CD4-positive, alpha-beta T cell treated with Interleukin-4 for 1 hour (primary cell): Measurements from ENCODE around the gene ODAM.
"Not testable (repeated sequence)": the region's sequence is repeated elsewhere in the genome, so short reads cannot be mapped to it uniquely, and the experiment has no call there.

Source experiments
- DNase-seq, 2 donors: peaks; one replicate each; pipeline ENCODE4 v3.0.0-alpha.2; 2020 to 2022

Gene ODAM

DNA sequence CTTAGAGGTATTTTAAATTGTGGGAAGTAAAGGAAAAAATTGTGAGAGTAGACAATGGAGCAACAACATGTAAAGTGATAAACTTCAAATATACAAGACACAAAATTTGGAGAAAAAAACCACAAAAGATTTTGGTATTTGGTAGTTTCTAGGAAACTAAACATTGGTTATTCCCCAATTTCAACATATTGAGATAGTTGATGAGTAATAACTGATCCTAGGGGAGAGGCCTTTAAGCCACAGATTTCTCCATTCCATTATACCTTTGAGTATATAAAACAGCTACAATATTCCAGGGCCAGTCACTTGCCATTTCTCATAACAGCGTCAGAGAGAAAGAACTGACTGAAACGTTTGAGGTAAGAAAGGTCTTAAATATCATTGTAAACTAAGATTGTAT, 30.3 kb downstream of the ODAM start, which contains the start of gene FDCSP:
FDCSP (plus strand) TSS at position 301 of the 400 bp plus-strand sequence. CDS start 5,071 bp downstream, outside the sequence.
- DNase-seq, result no peak

GRCh38 chr4:70236125-70236524, 40.6 kb downstream of the ODAM start:
- no peak for DNase-seq

DNA sequence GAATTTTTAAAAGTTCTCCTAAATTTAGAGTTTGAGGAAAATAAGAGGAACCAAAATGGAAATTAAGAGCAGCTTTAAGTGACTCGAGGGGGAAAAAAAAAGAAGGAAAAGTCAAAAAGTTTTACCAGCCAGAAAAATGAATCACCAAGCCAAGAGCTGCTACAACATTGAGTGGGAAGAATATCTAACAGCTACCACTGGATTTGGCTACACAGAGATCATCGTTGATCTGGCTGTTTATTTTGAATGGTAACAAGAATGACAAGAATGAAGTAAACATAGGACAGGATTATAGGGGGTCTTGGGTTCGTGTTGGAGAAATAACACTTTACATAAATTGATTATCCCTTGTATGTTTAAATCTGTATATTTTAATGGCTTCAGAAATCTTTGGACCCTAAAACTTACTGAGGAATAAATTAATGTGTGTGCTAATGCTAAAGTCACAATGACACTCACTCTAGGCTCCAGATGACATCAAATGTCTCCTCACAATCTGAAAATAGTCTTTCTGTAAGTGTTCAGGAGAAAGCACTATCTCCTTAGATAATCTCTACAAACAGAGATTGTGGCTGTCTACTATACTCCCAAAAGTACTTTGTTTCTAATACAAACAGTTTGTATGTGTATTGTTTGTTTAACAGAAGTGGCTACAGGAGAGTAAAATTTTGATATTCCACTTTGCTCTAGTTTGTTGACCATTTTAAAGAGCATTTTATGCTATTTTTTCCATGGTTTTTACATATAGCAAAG, 43.8 kb downstream of the ODAM start:
- no peak for DNase-seq

DNA sequence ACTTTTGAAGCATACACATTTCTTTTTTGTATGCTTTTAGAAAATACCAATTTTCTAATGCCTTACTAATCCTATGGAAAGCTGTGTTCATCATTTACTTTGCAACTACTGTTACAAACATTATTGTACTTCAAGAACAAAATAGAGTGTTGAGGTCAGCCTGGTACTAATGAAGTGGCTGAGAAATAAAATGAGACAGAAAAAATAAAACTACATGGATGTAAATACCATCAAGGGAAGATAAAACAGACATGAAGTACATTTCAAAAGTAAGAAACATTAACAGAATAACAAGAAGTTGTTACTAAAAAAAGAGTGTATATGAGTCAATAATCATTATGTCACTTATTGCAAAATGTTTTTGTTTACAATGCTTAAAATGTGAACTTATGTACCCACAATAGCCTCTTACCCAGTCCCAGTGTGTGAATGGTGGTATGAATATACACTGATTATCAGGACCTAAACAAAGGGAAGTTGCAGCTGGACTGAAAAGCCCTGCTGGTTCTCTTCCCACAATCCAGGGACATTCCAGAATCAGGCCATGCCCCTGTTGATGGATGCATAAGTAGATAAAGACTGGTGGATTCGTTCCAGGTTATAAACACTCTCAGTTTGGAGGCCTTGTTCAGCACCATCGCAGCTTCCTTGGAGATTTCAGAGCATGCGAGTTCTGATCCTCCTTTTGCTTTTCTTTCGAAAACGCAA, 44.5 kb downstream of the ODAM start:
- DNase-seq, result no peak

DNA sequence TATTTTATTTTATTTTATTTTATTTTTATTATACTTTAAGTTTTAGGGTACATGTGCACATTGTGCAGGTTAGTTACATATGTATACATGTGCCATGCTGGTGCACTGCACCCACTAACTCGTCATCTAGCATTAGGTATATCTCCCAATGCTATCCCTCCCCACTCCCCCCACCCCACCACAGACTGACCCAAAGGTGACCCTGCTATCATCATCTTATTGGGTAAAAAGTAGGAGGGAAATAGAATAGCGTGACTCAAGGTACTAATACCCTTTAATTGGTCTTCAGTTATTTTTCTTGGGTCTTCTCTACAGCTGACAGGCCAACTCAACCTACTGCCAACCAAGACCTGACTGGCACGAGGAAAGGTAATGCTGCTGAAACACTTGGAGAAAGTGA, 46.8 kb downstream of the ODAM start, which contains the start of gene CSN3:
CSN3 (plus strand) TSS at position 301 of the 400 bp plus-strand sequence. CDS start 2,223 bp downstream, outside the sequence.
- not testable (repeated sequence) for DNase-seq

DNA sequence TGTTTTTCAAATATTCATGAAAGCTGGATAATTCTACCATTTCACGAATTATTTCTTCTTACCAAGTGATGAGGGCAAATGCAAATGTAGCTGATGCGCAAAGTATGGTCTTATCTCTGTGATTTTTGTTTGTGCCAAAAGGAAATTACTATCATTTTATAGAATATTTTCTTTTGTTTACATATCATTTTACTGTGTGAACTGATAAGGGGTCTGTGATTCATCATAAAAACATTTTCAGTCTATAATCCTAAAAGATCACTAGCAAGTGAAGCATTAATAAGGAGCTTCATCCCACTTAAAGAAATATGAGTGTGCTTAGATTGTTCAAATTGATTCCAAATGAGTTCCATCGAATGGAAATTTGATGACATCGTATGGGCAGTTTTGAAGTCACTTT, 47.6 kb downstream of the ODAM start:
- no peak for DNase-seq

DNA sequence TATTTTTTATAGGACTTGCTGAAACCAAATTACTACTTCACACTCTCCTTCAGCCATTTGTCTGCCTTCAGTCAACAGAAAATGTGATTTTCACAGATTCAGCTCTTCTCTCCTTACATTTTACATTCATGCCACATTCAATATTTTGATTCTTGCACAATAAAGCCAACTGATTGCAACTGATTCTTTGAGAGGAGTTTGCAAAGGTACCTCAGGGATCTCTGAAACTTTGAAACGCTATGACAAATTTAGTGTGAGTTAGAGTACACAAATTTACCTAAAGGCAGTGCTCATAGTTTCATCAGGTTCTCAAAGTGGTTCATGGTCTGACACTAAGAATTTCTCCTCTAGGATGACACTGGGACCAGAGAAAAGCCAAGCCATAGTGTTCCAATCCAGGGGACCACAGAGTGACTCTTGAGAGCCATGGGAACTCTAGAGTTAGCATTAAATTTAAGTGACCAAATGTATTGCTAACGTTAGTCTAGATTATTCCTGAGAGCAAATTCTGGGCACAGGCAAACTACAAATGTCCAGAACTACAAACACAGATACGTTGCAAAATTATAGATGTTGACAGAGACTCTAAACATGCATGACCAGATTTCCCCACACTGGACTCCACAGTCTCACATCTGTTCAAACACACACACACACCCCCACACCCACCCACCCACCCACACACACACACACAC, 55.9 kb downstream of the ODAM start:
- DNase-seq, result no peak

GRCh38 chr4:70251945-70252277, 56.4 kb downstream of the ODAM start:
- no peak for DNase-seq
